BLaER1 (cell line): ENCODE data around the gene MOB4.

ENCODE experiments used
- H3K27ac ChIP-seq: shearing (Covaris generic); formaldehyde crosslinking; 2 replicates; pipeline ENCODE4 v1.8.1; 2022
- H3K27me3 ChIP-seq: shearing (Covaris generic); formaldehyde crosslinking; 2 replicates; pipeline ENCODE4 v1.8.1; 2022
- H3K36me3 ChIP-seq: shearing (Covaris generic); formaldehyde crosslinking; 2 replicates; pipeline ENCODE4 v1.8.1; 2022
- H3K4me1 ChIP-seq: shearing (Covaris generic); formaldehyde crosslinking; 2 replicates; pipeline ENCODE4 v1.8.1; 2022
- H3K4me2 ChIP-seq: shearing (Covaris generic); formaldehyde crosslinking; 2 replicates; pipeline ENCODE4 v1.8.1; 2022
- H3K4me3 ChIP-seq: shearing (Covaris generic); formaldehyde crosslinking; 2 replicates; pipeline ENCODE4 v1.8.1; 2022
- H3K9ac ChIP-seq: shearing (Covaris generic); formaldehyde crosslinking; 2 replicates; pipeline ENCODE4 v1.8.1; 2022
- H3K9me3 ChIP-seq: shearing (Covaris generic); formaldehyde crosslinking; 2 replicates; pipeline ENCODE4 v1.8.1; 2022
- H4K20me1 ChIP-seq: shearing (Covaris generic); formaldehyde crosslinking; 2 replicates; pipeline ENCODE4 v1.8.1; 2022
- Cebpa-rat ChIP-seq: shearing (Covaris generic); IDR thresholded peaks from 2 replicates; pipeline ENCODE4 v1.8.1; 2022

MOB4 gene

DNA sequence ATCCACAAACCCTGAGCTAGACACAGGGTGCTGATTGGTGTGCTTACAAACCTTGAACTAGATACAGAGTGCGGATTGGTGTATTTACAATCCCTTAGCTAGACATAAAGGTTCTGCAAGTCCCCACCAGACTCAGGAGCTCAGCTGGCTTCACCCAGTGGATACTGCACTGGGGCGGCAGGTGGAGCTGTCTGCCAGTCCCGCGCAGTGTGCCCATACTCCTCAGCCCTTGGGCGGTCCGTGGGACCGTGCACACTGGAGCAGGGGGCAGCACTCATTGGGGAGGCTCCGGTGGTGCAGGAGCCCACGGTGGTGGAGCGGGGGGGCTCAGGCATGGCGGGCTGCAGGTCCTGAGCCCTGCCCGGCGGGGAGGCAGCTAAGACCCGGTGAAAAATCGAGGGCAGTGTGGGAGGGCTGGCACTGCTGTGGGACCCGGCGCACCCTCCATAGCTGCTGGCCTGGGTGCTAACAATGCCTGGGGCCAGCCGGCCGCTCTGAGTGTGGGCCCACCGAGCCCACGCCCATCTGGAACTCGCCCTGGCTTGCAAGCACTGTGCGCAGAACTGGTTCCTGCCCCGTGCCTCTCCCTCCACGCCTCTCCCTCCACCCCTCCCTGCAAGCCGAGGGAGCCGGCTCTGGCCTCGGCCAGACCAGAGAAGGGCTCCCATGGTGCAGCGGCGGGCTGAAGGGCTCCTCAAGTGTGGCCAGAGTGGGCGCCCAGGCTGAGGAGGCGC, 75.6 kb downstream of the MOB4 start:
- Histone ChIP-seq H3K27ac (no peak overlapping the region), H3K4me2 (no peak overlapping the region)

DNA sequence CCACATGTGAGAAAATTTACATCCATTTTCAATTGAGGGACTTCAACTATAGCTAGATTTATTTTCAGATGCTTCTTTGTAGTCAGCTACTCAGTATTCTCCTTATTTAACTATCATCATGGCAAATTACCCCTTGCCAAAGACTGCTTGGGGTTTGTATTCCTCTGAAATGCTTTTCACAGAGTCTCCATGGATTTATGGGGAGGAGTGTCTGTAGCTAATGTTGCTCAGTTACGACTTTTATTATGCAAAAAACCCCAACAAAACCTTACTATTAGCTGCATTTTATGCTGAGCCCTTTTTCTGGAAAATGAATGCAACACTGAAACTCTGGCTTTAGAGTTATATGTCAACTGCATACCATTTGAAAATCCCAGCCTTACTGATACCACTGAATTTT, 80.9 kb downstream of the MOB4 start:
- no peak for TF ChIP-seq Cebpa-rat
- no peak overlapping the region for H3K4me2 ChIP-seq

More for the DNA sequence above, 75.6 kb downstream of the MOB4 start:
- 0 out of 2 replicates have a peak, but pooled peaks cover 14% of the 10 kb centered on the region for H3K9me3 ChIP-seq
- no peak for TF ChIP-seq Cebpa-rat
- H3K9ac ChIP-seq: no peak overlapping the region
- no peaks in the 10 kb centered on the region for H4K20me1 ChIP-seq
- H3K4me3 ChIP-seq: no peak overlapping the region
- H3K4me1 ChIP-seq: no peaks in the 10 kb centered on the region
- no peaks in the 10 kb centered on the region for H3K36me3 ChIP-seq
- H3K27me3 ChIP-seq: no peaks in the 10 kb centered on the region

DNA sequence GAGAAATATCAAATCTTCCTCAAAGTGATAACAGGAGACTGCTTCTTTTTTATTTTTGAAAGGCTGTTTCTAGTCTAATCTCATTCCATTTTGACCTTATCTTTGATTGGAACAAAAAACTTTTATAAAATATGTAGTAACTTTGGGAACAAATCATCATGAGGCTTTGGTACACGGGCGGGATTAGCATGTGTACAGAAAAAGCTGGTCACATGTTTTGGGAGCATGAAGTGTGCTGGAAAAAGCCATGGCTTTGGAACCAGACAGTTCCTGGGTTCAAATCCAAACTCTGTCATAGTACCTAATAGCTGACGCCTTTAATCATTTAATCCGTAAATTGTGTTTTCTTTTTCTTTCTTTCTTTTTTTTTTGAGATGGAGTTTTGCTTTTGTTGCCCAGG, 81.3 kb downstream of the MOB4 start:
- Histone ChIP-seq H3K36me3 (no peaks in the 10 kb centered on the region), H3K4me2 (no peak overlapping the region), H4K20me1 (no peaks in the 10 kb centered on the region), H3K9me3 (no peaks in the 10 kb centered on the region), H3K4me1 (no peaks in the 10 kb centered on the region), H3K4me3 (no peak overlapping the region), H3K27me3 (no peaks in the 10 kb centered on the region), H3K9ac (no peak overlapping the region), H3K27ac (no peak overlapping the region)
- no peak for TF ChIP-seq Cebpa-rat

More for the DNA sequence above, 80.9 kb downstream of the MOB4 start:
- no peak overlapping the region for H3K9ac ChIP-seq
- no peak overlapping the region for H3K4me3 ChIP-seq
- no peaks in the 10 kb centered on the region for H3K27me3 ChIP-seq
- H3K9me3 ChIP-seq: 0 out of 2 replicates have a peak, but pooled peaks cover under 1% of the 10 kb centered on the region
- no peak overlapping the region for H3K27ac ChIP-seq
- no peaks in the 10 kb centered on the region for H3K4me1 ChIP-seq
- no peaks in the 10 kb centered on the region for H4K20me1 ChIP-seq
- no peaks in the 10 kb centered on the region for H3K36me3 ChIP-seq

DNA sequence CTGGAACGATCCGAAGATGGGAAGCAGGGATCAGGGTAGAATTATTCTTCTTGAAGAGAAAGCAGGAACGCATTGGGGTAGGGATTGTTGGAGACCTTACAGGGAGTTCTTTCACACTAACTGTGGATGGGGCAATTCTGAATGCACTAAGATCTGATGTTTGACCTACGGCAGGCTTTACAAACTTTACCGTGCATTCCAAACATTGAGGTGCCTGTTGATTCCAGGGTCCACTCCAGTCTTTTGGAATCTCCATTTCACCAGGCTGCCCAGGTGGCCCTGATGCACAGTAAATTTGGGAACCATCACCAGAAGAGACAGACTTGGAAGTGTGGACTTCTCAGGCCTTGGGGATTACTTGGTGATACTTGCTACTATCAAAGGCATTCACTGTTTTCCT, 82.6 kb downstream of the MOB4 start:
- Histone ChIP-seq H4K20me1 (no peaks in the 10 kb centered on the region), H3K4me3 (no peak overlapping the region), H3K9me3 (no peaks in the 10 kb centered on the region), H3K27me3 (no peaks in the 10 kb centered on the region), H3K4me1 (no peaks in the 10 kb centered on the region), H3K4me2 (no peak overlapping the region), H3K9ac (no peak overlapping the region), H3K27ac (no peak overlapping the region), H3K36me3 (no peaks in the 10 kb centered on the region)
- TF ChIP-seq Cebpa-rat: no peak

DNA sequence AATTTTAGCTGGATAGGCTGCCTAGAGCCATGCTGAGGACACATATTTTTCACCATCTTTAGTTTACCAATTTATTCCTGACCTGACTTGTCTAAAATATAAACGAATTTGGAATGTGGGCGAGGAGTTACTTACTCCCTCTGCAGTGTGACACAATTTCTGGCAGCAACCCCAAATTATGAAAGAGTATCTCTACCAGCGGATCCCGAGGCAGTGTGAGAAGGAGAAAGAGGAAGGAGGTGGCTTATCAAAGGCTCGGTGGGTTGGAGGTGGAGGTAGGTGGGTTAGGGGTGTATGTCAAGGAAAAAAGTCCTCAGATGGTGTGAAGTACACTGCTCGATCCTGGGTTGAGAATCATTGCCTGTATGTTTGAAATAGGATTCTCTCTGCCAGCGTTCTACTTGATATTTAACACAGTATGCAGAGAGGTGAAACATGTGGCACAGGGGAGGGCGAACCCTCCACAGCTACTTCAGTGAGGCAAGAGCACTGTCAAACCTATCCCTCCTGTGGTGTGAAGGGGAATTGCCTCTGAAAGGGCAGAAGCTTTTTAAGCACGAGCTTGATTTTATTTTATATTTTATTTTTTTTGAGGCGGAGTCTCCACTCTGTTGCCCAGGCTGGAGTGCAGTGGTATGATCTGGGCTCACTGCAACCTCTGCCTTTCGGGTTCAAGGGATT, 83.6 kb downstream of the MOB4 start:
- no peaks in the 10 kb centered on the region for H3K27me3 ChIP-seq
- no peaks in the 10 kb centered on the region for H3K36me3 ChIP-seq
- H3K4me2 ChIP-seq: no peak overlapping the region
- no peaks in the 10 kb centered on the region for H3K4me1 ChIP-seq
- no peak overlapping the region for H3K27ac ChIP-seq
- H3K9ac ChIP-seq: no peak overlapping the region
- H4K20me1 ChIP-seq: no peaks in the 10 kb centered on the region
- H3K4me3 ChIP-seq: no peak overlapping the region
- H3K9me3 ChIP-seq: no peaks in the 10 kb centered on the region
- no peak for TF ChIP-seq Cebpa-rat

DNA sequence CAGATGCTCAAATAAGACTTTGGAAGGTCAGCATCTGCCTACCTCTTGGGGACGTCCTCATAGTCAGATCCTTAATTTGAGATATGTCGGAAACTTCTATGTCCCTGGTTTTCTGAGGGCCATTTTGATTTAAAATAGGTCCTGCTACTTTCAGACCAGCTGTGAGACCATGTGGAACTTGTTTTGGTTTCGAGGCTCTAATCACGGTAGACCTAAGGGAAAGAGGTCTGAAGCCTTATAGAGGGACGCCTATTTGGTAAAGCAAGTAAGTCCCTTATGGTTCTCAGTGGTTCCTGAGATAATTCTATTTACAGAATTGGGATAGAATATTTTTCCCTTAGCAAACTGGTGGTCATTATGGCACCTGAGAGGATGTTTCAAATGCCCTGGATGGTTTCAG, 84.4 kb downstream of the MOB4 start:
- Histone ChIP-seq H3K4me2 (no peak overlapping the region), H4K20me1 (no peaks in the 10 kb centered on the region), H3K4me3 (no peak overlapping the region), H3K9me3 (no peaks in the 10 kb centered on the region), H3K9ac (no peak overlapping the region), H3K27me3 (no peaks in the 10 kb centered on the region), H3K27ac (no peak overlapping the region), H3K4me1 (no peaks in the 10 kb centered on the region), H3K36me3 (no peaks in the 10 kb centered on the region)
- TF ChIP-seq Cebpa-rat: no peak

DNA sequence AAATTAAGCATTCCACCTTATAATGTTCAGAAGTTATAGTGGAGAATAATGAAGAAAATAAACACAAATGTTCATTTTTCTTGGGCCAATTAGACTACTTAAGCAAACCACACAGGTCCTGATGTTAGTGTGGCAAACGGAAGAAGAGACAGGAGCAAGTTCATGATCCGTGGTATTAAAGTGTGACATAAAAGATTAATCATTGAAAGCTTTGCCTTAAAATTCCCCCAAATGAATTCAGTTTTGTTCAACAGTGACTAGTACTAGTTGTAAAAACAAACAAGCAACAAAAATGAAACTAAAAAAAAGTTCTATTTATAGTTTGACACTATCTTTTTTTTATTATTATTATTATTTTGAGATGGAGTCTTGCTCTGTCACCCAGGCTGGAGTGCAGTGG, 85.9 kb downstream of the MOB4 start:
- no peaks in the 10 kb centered on the region for H3K27me3 ChIP-seq
- H3K4me3 ChIP-seq: no peak overlapping the region
- no peaks in the 10 kb centered on the region for H3K36me3 ChIP-seq
- H3K9ac ChIP-seq: no peak overlapping the region
- H3K4me2 ChIP-seq: no peak overlapping the region
- no peak for TF ChIP-seq Cebpa-rat
- H4K20me1 ChIP-seq: no peaks in the 10 kb centered on the region
- no peaks in the 10 kb centered on the region for H3K9me3 ChIP-seq
- no peak overlapping the region for H3K27ac ChIP-seq
- H3K4me1 ChIP-seq: no peaks in the 10 kb centered on the region
